ENCODE data around the gene PPIL4.

- no peak for TF ChIP-seq CTCF (IDR thresholded peaks at IDR 0.05; ENCODE audit: poor library complexity)
- TF ChIP-seq EZH2 (IDR thresholded peaks at IDR 0.05; ENCODE audit: borderline replicate concordance) = no peak
- TF ChIP-seq EZH2phosphoT487 (IDR thresholded peaks at IDR 0.05; ENCODE audit: low read depth, severe bottlenecking, unreplicated experiment) = no peak
These were observed 87.0 kb downstream of the PPIL4 start for GRCh38 chr6:149458806-149459205.

Measured in hepatocyte (in vitro differentiated cells).